H1 (cell line): ENCODE measurements around the gene SPEN. TPM values are rescaled to one million over a fixed set of nuclear protein-coding genes. Genes with fewer than 3 reads are reported as not detected.

Experiments
- BRCA1 ChIP-seq: IDR thresholded peaks from 2 replicates; pipeline ENCODE4 v1.6.1; 2012; ENCODE audit warnings: low read depth, low read length, improper control_type of control experiment
- CBX8 ChIP-seq: fragments of 300-800, 300-1000 bp; sonication (generic); IDR thresholded peaks from 2 replicates; pipeline ENCODE4 v1.7.1; 2016; ENCODE audit warnings: low read depth, low read length, borderline replicate concordance
- EGR1 ChIP-seq: IDR thresholded peaks from 2 replicates; pipeline ENCODE4 v1.6.1; 2011; ENCODE audit warnings: low read depth, low read length, borderline replicate concordance
- FOSL1 ChIP-seq: IDR thresholded peaks from 2 replicates; pipeline ENCODE4 v1.6.1; 2011; ENCODE audit warnings: mild to moderate bottlenecking, low read depth, low read length, moderate library complexity; ENCODE audit not compliant: insufficient read depth
- JUN ChIP-seq: IDR thresholded peaks from 2 replicates; pipeline ENCODE4 v1.6.1; 2011; ENCODE audit warnings: low read depth, mild to moderate bottlenecking, improper control_type of control experiment, low read length
- KDM5A ChIP-seq: fragments of 200-600 bp; IDR thresholded peaks from 2 replicates; pipeline ENCODE4 v1.7.1; 2012; ENCODE audit warnings: mild to moderate bottlenecking, low read length, inconsistent platforms, mixed read lengths
- MAFK ChIP-seq: IDR thresholded peaks from 2 replicates; pipeline ENCODE4 v1.6.1; 2012; ENCODE audit warnings: low read depth, mild to moderate bottlenecking, improper control_type of control experiment, low read length
- RAD21 ChIP-seq, 2 experiments: IDR thresholded peaks in 1 of 2; conservative IDR thresholded peaks in 1 of 2; 2 replicates each; pipeline ENCODE4 v1.6.1; 2011; ENCODE audit warnings: low read depth in 2 of 2, low read length in 2 of 2, improper control_type of control experiment in 1 of 2, inconsistent platforms in 1 of 2, mild to moderate bottlenecking in 1 of 2, moderate library complexity in 1 of 2
- RBBP5 ChIP-seq: IDR thresholded peaks from 2 replicates; pipeline ENCODE4 v1.7.1; 2012; ENCODE audit warnings: low read depth, mild to moderate bottlenecking, inconsistent platforms, low read length, moderate library complexity, borderline replicate concordance
- RFX5 ChIP-seq: IDR thresholded peaks from 2 replicates; pipeline ENCODE4 v1.6.1; 2011; ENCODE audit warnings: low read depth, low read length, improper control_type of control experiment, borderline replicate concordance
- SIN3A ChIP-seq, 2 experiments: IDR thresholded peaks in 1 of 2; conservative IDR thresholded peaks in 1 of 2; 2 replicates each; pipeline ENCODE4 v1.6.1; 2011 to 2012; ENCODE audit warnings: low read length in 2 of 2, improper control_type of control experiment in 1 of 2, low read depth in 1 of 2, mild to moderate bottlenecking in 1 of 2
- SP1 ChIP-seq: IDR thresholded peaks from 2 replicates; pipeline ENCODE4 v1.6.1; 2011; ENCODE audit warnings: low read depth, low read length
- SP2 ChIP-seq: IDR thresholded peaks from 2 replicates; pipeline ENCODE4 v1.6.1; 2012; ENCODE audit warnings: mild to moderate bottlenecking, low read length, inconsistent platforms
- SP4 ChIP-seq: IDR thresholded peaks from 2 replicates; pipeline ENCODE4 v1.6.1; 2012; ENCODE audit warnings: low read length, inconsistent platforms
- TAF1 ChIP-seq: IDR thresholded peaks from 2 replicates; pipeline ENCODE4 v1.6.1; 2011; ENCODE audit warnings: mild to moderate bottlenecking, low read depth, low read length
- TAF7 ChIP-seq: optimal IDR thresholded peaks from 2 replicates; pipeline ENCODE3; 2011; ENCODE audit warnings: low read depth, mild to moderate bottlenecking, inconsistent platforms, low read length, moderate library complexity, borderline replicate concordance
- TCF12 ChIP-seq: IDR thresholded peaks from 2 replicates; pipeline ENCODE4 v1.6.1; 2011; ENCODE audit warnings: low read depth, mild to moderate bottlenecking, low read length
- polyA plus RNA-seq, 7 experiments: library from polyadenylated mRNA; depleted of rRNA in 3 of 7; stranded (reverse) in 5 of 7; unstranded in 2 of 7; fragments of >200 nt in 5 of 7; fragments of 200-250 nt in 2 of 7; gene quantifications; 1 replicate in 5 of 7; 2 replicates in 1 of 7; 4 replicates in 1 of 7; pipeline versions ENCODE4 v1.2.1 to v1.2.3, GENCODE V29; 2011 to 2013; ENCODE audit warnings: missing spikeins in 2 of 7, mixed read lengths in 2 of 7
- total RNA-seq: library from RNA; stranded (reverse); fragmentation: NEBNext Ultra II Directional; extraction: Animal tissue kit (Norgen Biotek cat#: 25700); gene quantifications from 2 replicates; pipeline ENCODE4 v1.2.1, GENCODE V29; 2021
- TF ChIP-seq, protein P1 (sequence below): IDR thresholded peaks from 2 replicates; pipeline ENCODE4 v1.6.1; 2011; ENCODE audit warnings: low read depth, mild to moderate bottlenecking, low read length; ENCODE audit not compliant: insufficient read depth
- TF ChIP-seq, protein P2 (sequence below): IDR thresholded peaks from 2 replicates; pipeline ENCODE4 v1.6.1; 2012; ENCODE audit warnings: low read length, inconsistent platforms
- TF ChIP-seq, protein P3 (sequence below): IDR thresholded peaks from 2 replicates; pipeline ENCODE4 v1.6.1; 2012; ENCODE audit warnings: inconsistent platforms

The SPEN gene
- total and polyA plus RNA-seq, 2 of the 8 experiments (the other 6 are each of a cell fraction or from before 2014, with no cell fraction given) = 12.5 to 52.1 TPM

DNA sequence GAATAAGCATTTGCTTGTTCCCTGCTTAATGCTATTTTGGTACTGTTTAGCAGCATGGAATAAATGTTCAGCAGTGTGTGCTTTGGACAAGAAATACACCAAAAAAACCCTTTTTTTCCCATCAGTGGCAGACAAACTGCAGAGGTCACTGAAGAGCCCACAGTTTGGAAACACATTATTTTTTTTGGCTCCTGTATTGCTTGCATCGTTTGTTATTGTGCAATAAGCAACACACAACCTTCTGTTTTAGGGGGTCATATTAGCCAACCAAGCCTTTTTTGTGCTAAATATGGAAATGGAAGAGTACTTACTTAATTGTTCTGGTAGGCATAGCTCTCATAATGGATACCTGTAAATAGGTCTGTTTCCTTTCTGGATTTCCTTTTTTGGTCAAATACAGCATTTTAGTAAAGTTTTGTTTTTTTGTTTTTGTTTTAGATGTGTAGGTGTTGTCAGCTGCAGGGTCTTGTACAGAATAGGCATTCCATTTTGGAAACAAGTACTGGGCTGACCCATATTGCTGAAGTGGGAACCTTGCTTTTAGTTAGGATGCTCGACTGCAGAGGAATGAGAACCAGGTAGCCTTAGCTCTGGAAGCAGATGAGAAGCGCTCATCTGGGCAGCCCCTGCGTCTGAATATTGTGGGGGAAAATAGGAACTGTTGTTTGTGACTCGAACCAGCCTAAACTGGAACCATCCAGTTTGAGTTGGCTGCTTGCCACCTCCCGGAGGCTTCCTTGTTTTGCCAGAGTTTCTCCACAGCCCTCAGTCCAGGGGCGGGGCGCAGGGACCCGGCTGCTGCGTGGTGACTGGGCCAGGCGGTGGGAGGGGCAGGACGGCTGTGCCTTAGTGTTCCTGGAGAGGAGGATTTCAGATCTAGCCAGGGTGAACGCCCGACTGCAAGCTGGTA lies 38.4 kb downstream of the SPEN start (continued):
- TF ChIP-seq TAF1 (peak; percentile 89), CBX8 (no peak), RBBP5 (no peak), EGR1 (no peak), MAFK (no peak), SIN3A (conservative IDR thresholded peaks at IDR 0.05 in 1 of 2, IDR thresholded peaks at IDR 0.05 in 1 of 2; ENCODE audit: low read depth in 1 of 2, low read length in 2 of 2) (no peak), TCF12 (no peak), RAD21 (IDR thresholded peaks at IDR 0.05 in 1 of 2, conservative IDR thresholded peaks at IDR 0.05 in 1 of 2; ENCODE audit: low read depth in 2 of 2, low read length in 2 of 2) (no peak), SP1 (peak; percentile 83), JUN (0 out of 2 replicates have a peak, but pooled peaks have one; percentile 25), TAF7 (peak; percentile 76), SP2 (no peak), BRCA1 (no peak), SP4 (peak; percentile 71; the same call in 1 of the 2 replicates), RFX5 (no peak), FOSL1 (no peak), KDM5A (no peak)
- TF ChIP-seq, protein P1, sequence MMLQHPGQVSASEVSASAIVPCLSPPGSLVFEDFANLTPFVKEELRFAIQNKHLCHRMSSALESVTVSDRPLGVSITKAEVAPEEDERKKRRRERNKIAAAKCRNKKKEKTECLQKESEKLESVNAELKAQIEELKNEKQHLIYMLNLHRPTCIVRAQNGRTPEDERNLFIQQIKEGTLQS = no peak
- TF ChIP-seq, protein P2, sequence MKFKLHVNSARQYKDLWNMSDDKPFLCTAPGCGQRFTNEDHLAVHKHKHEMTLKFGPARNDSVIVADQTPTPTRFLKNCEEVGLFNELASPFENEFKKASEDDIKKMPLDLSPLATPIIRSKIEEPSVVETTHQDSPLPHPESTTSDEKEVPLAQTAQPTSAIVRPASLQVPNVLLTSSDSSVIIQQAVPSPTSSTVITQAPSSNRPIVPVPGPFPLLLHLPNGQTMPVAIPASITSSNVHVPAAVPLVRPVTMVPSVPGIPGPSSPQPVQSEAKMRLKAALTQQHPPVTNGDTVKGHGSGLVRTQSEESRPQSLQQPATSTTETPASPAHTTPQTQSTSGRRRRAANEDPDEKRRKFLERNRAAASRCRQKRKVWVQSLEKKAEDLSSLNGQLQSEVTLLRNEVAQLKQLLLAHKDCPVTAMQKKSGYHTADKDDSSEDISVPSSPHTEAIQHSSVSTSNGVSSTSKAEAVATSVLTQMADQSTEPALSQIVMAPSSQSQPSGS = 0 out of 2 replicates have a peak, but pooled peaks have one; percentile 70
- TF ChIP-seq, protein P3, sequence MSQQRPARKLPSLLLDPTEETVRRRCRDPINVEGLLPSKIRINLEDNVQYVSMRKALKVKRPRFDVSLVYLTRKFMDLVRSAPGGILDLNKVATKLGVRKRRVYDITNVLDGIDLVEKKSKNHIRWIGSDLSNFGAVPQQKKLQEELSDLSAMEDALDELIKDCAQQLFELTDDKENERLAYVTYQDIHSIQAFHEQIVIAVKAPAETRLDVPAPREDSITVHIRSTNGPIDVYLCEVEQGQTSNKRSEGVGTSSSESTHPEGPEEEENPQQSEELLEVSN = no peak; the same call in 1 of the 2 replicates
